ENCODE results near the gene FABP6. TPM values are rescaled to one million over a fixed set of nuclear protein-coding genes. Genes with fewer than 3 reads are reported as not detected.
A peak's percentile ranks its signal among the peaks of the same experiment; 100 is the strongest.

Gene FABP6
- total RNA-seq, 1 experiment from 2014 or later = not detected

DNA sequence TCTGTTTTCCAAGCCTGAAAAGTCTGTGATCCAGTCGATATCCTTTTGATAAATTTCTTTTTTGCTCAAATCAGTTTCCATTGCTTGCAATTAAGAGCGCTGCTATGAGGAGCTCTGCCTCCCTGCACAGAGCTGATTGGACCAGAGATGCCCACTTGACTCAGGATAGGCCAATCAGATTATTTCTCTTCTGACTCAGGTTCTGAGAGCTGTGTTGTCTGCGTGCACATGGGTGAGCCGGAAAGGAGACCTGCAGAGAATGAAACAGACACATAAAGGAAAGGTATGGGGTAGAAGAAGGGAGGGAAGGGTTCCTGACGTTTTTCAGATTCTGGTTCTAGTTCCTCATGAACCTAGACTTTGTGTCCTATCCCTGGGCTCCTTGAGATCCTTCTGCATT lies 15.8 kb upstream of the FABP6 start:
- POLR2A ChIA-PET (ENCODE audit: unreplicated experiment) = no interaction called here
- BruUV-seq (replicated peaks) = no TSS peak
- peaks cover 11% of the 10 kb centered on the region for H3K4me1 ChIP-seq (ENCODE audit: insufficient read depth, low read length)
- H4K20me1 ChIP-seq (ENCODE audit: low read length) = no peaks in the 10 kb centered on the region
- no peaks in the 10 kb centered on the region for H3F3A ChIP-seq (ENCODE audit: low read length, unreplicated experiment)
- CTCF ChIA-PET = no interaction called here
- no peaks in the 10 kb centered on the region for H3K36me3 ChIP-seq (ENCODE audit: low read depth, low read length)
- TF ChIP-seq EZH2phosphoT487 (IDR thresholded peaks at IDR 0.05; ENCODE audit: borderline replicate concordance, low read length) (no peak), CTCF (conservative IDR thresholded peaks at IDR 0.05; ENCODE audit: low read depth, low read length) (no peak), EZH2 (IDR thresholded peaks at IDR 0.05; ENCODE audit: low read length, unreplicated experiment) (no peak)
- H3K9me3 ChIP-seq (ENCODE audit: low read length) = no peaks in the 10 kb centered on the region
- intact Hi-C loops (cut with micrococcal nuclease) = no loop called here
- no peak overlapping the region for H2AFZ ChIP-seq (ENCODE audit: low read length)
- ATAC-seq (no peak), DNase-seq (peak; percentile 22)
- H3K27me3 ChIP-seq (ENCODE audit: low read length) = no peaks in the 10 kb centered on the region
- H3K79me2 ChIP-seq (ENCODE audit: low read length) = no peaks in the 10 kb centered on the region
- H3K4me3 ChIP-seq (ENCODE audit: low read length) = no peak overlapping the region
- H3K4me2 ChIP-seq (ENCODE audit: low read length) = no peak overlapping the region
- H3K9me2 ChIP-seq (replicated peaks; ENCODE audit: low read length) = no peaks in the 10 kb centered on the region
- H3K9ac ChIP-seq (ENCODE audit: low read length) = no peak overlapping the region
- H3K27ac ChIP-seq (ENCODE audit: low read length) = no peak overlapping the region

DNA sequence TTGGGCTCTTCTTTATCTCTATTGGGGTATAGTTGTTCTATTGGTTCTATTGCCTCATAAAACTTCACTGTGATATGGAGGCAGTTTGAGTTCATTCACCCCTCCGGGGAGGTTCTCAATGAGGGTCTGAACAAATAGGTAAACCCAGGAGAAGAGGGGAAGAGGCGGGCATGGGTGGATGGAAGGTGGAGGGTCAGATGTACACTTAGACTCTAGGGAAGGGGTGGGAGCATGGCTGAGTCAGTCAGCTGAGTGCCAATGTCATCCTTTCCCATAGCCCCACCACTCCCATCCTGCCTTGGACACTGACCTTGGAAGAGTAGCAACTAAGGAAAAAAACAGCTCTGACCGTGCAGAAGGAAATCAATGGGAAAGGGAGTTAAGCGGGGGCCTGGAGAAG lies 9.9 kb upstream of the FABP6 start:
- no peaks in the 10 kb centered on the region for H3K79me2 ChIP-seq (ENCODE audit: low read length)
- no peak overlapping the region for H3K27ac ChIP-seq (ENCODE audit: low read length)
- DNase-seq (no peak), ATAC-seq (no peak)
- no peak overlapping the region for H3K4me2 ChIP-seq (ENCODE audit: low read length)
- ChIA-PET CTCF (interaction anchor here (0.5 to 0.7 kb wide), 2 partner anchors 10 to 200 kb away, joined by 3 to 4 read pairs; partner anchors contain the start of gene SLU7), POLR2A (ENCODE audit: unreplicated experiment) (no interaction called here)
- H3K9me3 ChIP-seq (ENCODE audit: low read length) = no peaks in the 10 kb centered on the region
- no TSS peak for BruUV-seq (replicated peaks)
- H3K27me3 ChIP-seq (ENCODE audit: low read length) = no peaks in the 10 kb centered on the region
- H3K4me3 ChIP-seq (ENCODE audit: low read length) = no peak overlapping the region
- H3K9me2 ChIP-seq (replicated peaks; ENCODE audit: low read length) = no peaks in the 10 kb centered on the region
- no peaks in the 10 kb centered on the region for H3K36me3 ChIP-seq (ENCODE audit: low read depth, low read length)
- no peak overlapping the region for H2AFZ ChIP-seq (ENCODE audit: low read length)
- H3F3A ChIP-seq (ENCODE audit: low read length, unreplicated experiment) = no peaks in the 10 kb centered on the region
- TF ChIP-seq CTCF (conservative IDR thresholded peaks at IDR 0.05; ENCODE audit: low read depth, low read length) (no peak), EZH2phosphoT487 (IDR thresholded peaks at IDR 0.05; ENCODE audit: borderline replicate concordance, low read length) (no peak), EZH2 (IDR thresholded peaks at IDR 0.05; ENCODE audit: low read length, unreplicated experiment) (no peak)
- no peaks in the 10 kb centered on the region for H3K4me1 ChIP-seq (ENCODE audit: insufficient read depth, low read length)
- H3K9ac ChIP-seq (ENCODE audit: low read length) = no peak overlapping the region
- no peaks in the 10 kb centered on the region for H4K20me1 ChIP-seq (ENCODE audit: low read length)
- intact Hi-C loops (cut with micrococcal nuclease) = no loop called here

GRCh38 chr5:160221082-160221481 lies 8.2 kb upstream of the FABP6 start:
- no peak for TF ChIP-seq CTCF (conservative IDR thresholded peaks at IDR 0.05; ENCODE audit: low read depth, low read length)
- ATAC-seq = no peak

More at GRCh38 chr5:160221082-160221481, 8.2 kb upstream of the FABP6 start:
- H3K9me3 ChIP-seq (ENCODE audit: low read length) = no peaks in the 10 kb centered on the region
- CTCF ChIA-PET = no interaction called here
- no peaks in the 10 kb centered on the region for H3K79me2 ChIP-seq (ENCODE audit: low read length)
- H4K20me1 ChIP-seq (ENCODE audit: low read length) = no peaks in the 10 kb centered on the region
- BruUV-seq (replicated peaks) = no TSS peak
- H3K9me2 ChIP-seq (replicated peaks; ENCODE audit: low read length) = no peaks in the 10 kb centered on the region
- H3K9ac ChIP-seq (ENCODE audit: low read length) = no peak overlapping the region
- no peak overlapping the region for H3K27ac ChIP-seq (ENCODE audit: low read length)
- no peak overlapping the region for H3K4me3 ChIP-seq (ENCODE audit: low read length)
- DNase-seq = no peak
- no peaks in the 10 kb centered on the region for H3K27me3 ChIP-seq (ENCODE audit: low read length)
- no peaks in the 10 kb centered on the region for H3K36me3 ChIP-seq (ENCODE audit: low read depth, low read length)
- no peaks in the 10 kb centered on the region for H3K4me1 ChIP-seq (ENCODE audit: insufficient read depth, low read length)
- POLR2A ChIA-PET (ENCODE audit: unreplicated experiment) = no interaction called here
- no peaks in the 10 kb centered on the region for H3F3A ChIP-seq (ENCODE audit: low read length, unreplicated experiment)
- intact Hi-C loops (cut with micrococcal nuclease) = no loop called here
- H2AFZ ChIP-seq (ENCODE audit: low read length) = no peak overlapping the region
- H3K4me2 ChIP-seq (ENCODE audit: low read length) = no peak overlapping the region

All from PC-3 (cell line).